ENCODE data around the gene JSRP1. TPM values are rescaled to one million over a fixed set of nuclear protein-coding genes. Genes with fewer than 3 reads are reported as not detected.
A peak's percentile ranks its signal among the peaks of the same experiment; 100 is the strongest.

Gene JSRP1
- not detected for total RNA-seq

DNA sequence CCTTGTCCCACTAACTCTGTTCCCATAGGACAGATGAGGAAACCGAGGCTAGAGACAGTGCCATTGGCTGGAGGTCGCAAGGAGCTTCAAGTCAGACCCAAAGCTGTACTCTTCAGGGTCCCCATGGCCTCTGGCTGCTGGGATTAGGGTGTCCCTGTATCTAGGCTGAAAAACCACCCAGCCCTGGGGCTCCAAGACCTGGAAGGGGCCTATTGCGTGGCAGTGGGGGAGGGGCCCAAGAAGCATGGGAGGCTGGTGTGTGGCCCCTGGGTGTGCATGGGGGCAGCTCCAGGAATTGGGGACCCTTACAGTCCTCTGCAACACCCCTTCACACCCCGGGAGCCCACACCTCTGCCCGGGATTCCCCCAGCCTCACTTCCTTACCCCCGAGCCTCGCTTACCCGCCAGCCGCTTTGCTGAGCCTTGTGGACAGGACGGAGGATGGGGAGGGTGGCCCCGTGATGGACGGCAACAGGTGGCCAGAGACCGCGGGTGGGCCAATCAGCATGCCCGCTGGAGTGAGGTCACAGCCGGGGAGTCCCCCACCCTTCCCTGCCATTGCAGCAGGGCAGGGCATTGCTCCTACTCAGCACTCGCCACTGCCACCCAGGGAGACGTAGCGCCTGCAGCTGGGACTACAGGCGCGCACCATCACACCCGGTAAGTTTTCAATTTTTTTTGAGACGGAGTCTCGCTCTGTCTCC, at the start of gene JSRP1:
TSS of gene JSRP1 (minus strand) at position 436 of the 704 bp plus-strand sequence. CDS start 1,103 bp downstream, outside the sequence.
- TF ChIP-seq, protein P1, sequence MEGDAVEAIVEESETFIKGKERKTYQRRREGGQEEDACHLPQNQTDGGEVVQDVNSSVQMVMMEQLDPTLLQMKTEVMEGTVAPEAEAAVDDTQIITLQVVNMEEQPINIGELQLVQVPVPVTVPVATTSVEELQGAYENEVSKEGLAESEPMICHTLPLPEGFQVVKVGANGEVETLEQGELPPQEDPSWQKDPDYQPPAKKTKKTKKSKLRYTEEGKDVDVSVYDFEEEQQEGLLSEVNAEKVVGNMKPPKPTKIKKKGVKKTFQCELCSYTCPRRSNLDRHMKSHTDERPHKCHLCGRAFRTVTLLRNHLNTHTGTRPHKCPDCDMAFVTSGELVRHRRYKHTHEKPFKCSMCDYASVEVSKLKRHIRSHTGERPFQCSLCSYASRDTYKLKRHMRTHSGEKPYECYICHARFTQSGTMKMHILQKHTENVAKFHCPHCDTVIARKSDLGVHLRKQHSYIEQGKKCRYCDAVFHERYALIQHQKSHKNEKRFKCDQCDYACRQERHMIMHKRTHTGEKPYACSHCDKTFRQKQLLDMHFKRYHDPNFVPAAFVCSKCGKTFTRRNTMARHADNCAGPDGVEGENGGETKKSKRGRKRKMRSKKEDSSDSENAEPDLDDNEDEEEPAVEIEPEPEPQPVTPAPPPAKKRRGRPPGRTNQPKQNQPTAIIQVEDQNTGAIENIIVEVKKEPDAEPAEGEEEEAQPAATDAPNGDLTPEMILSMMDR (IDR thresholded peaks at IDR 0.05), result no peak
- TF ChIP-seq POLR2A (IDR thresholded peaks at IDR 0.05) (no peak), EP300 (IDR thresholded peaks at IDR 0.05) (no peak)
- Histone ChIP-seq H3K36me3 (no peaks in the 10 kb centered on the region), H3K4me3 (no peak within 1 kb of the TSS), H3K27me3 (peaks cover 0 to 29% of the 10 kb centered on the region in 2 donors), H3K27ac (no peak within 1 kb of the TSS), H3K4me1 (peaks cover 0 to 29% (median 14%) of the 10 kb centered on the region in 4 donors), H3K9me3 (no peaks in the 10 kb centered on the region)
- WGBS, 2 donors, result 81 to 83% methylated on average over 16 to 24 of the region's 24 CpGs
- DNase-seq (ENCODE audit: low spot score in 2 of 2), result no peak

DNA sequence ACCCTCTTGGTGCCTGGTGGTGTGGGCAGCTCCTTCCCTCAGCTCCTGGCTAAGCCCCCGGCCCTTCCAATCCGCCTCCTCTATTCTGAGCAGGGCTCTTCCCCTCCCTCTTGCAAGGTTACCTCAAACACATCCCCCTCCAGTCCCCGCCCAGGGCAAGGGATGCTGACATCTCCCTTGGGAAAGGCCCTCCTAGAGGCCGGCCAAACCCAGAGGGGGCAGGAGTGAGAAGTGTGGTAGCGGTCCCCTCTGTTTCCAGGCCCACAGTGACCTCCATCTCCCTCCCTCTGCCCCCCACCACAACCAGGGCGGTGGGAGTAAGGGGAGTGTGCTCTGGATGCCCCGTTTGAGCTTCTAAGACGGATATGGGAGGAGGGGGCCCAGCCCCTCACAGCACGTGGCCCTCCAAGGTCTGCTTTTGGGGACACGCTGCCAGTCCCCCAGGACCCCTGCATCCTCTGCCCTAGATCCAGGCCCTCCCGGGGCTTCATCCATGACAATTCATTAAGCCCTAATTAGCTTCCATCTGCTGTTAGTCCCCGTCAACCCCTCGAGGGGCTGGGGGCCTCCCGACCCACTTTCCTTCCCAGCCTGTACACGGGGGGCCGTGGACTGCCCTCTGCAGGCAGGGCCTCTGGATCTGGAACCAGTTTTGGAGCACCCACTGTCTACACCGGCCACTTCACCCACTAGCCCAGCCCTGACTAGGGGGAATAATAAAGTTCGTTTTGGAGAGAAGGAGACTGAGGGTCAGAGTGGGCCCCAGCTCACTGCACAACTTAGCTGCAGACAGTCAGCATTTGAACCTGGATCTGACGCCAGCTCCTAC, 49.4 kb upstream of the JSRP1 start:
- no peak for DNase-seq (ENCODE audit: low spot score in 2 of 2)
- Histone ChIP-seq H3K36me3 (no peaks in the 10 kb centered on the region), H3K9me3 (no peaks in the 10 kb centered on the region), H3K4me3 (no peak overlapping the region), H3K27ac (no peak overlapping the region), H3K27me3 (peaks cover 0 to 88% of the 10 kb centered on the region in 2 donors), H3K4me1 (peaks cover 0 to 20% (median 7%) of the 10 kb centered on the region in 4 donors)
- WGBS, 2 donors, result 63 to 65% methylated on average over 16 to 19 of the region's 19 CpGs
- no peak for TF ChIP-seq POLR2A (IDR thresholded peaks at IDR 0.05)
- no peak for TF ChIP-seq EP300 (IDR thresholded peaks at IDR 0.05)

DNA sequence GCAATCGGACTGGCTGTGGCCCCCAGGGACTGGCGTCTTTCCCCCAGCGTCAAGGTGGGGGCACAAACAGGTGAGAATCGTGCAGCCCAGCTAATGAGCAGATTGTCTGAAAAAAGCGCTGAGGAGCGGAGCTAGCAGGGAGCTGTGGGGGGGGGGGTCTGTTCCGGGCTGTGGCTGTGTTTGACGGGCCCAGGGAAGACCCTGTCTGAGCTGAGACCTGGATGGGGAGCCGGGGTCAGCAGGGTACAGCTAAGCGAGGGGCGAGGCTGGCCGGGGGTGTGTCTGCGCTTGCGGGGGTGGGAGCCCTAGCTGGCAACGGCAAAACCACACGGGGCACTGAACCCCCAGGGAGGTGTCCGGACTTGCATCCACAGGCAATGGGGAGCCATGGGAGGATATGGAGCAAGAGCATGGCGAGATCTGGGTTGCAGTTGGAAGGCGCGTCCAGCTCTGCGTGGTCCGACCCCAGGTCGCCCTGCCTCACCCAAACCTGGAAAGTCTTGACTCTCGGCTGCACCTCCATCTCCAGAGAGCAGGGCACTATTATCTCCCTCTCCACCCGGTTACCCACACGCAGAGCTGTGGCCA, 47.1 kb upstream of the JSRP1 start:
- no peaks in the 10 kb centered on the region for H3K36me3 ChIP-seq
- H3K27ac ChIP-seq, result no peak overlapping the region
- peaks cover 0 to 67% of the 10 kb centered on the region in 2 donors for H3K27me3 ChIP-seq
- H3K4me3 ChIP-seq, result no peak overlapping the region
- peaks cover 0 to 18% (median 6%) of the 10 kb centered on the region in 4 donors for H3K4me1 ChIP-seq
- H3K9me3 ChIP-seq, result no peaks in the 10 kb centered on the region
- WGBS, 2 donors, result 72 to 75% methylated on average over 26 of the region's 26 CpGs
- no peak for DNase-seq (ENCODE audit: low spot score in 2 of 2)
- TF ChIP-seq, protein P1 (IDR thresholded peaks at IDR 0.05), result no peak
- TF ChIP-seq POLR2A (IDR thresholded peaks at IDR 0.05) (no peak), EP300 (IDR thresholded peaks at IDR 0.05) (no peak)

DNA sequence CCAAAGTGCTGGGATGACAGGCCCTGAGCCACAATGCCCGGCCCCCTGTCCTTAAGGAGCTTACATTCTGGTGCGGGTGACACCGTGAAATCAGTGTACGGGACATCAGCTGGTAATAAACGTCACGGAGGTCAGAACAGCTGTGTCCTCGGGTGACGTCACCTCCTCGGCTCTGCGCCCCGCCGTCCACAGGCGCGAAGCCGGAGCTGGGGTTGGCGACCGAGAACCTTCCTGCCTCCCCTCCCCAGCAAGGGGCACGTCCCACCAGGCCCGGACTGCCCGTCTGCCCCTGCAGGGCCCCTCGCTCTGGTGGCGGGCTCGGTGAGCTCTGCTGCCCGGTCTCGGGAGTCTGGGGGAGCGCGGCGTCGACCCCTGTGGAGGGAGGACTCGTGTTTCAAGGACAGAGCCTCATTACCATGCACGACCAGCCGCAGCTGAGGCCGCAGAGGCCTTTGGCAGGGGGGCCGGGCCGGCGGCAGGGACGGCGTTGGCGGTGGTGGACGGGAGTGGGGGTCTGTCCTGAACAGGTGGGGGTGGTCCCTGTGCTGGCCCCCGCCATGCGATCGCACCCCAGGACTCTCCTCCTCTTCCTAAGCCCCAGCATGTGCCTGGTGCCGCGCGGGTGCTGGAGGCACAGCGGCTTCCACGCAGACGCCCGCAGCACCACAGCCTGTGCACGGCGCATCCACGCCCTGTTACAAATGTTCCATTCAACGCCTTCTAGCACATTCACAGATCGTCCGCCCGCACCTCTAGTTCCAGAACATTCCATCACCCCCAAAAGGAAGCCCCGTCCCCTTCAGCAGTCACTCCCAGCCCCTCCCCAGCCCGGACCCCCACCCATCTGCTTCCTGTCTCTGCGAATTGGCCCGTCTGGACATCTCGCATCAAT, 46.3 kb upstream of the JSRP1 start:
- Histone ChIP-seq H3K36me3 (no peaks in the 10 kb centered on the region), H3K4me1 (peaks cover 0 to 13% (median 6%) of the 10 kb centered on the region in 4 donors), H3K27ac (no peak overlapping the region), H3K9me3 (no peaks in the 10 kb centered on the region), H3K27me3 (peaks cover 0 to 63% of the 10 kb centered on the region in 2 donors), H3K4me3 (peak overlapping the region in 1 of 4 donors; percentile 26)
- 19 to 24% methylated on average over 25 to 35 of the region's 62 CpGs for WGBS, 2 donors
- TF ChIP-seq POLR2A (IDR thresholded peaks at IDR 0.05) (no peak), EP300 (IDR thresholded peaks at IDR 0.05) (peak in 1 of 2 donors; percentile 18)
- no peak for DNase-seq (ENCODE audit: low spot score in 2 of 2)

DNA sequence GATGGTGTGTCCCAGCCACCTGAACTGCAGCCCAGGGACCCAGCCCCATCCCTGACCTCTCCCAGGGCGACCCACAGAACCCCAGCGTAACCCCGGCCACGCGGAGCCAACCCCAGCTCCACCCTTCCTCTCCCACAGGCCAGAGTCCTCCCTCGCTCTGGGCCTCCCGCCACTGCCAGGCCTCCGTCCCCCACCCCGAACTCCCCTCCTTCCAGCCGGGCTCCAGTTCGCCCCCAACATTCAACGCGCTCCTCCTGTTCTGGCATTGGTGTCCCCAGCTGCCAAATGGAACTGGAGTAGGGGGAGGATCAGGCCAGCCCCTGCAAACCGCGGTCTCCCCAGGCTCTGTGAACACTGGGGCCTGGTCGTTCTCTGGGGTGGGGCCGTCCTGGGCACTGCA, 44.3 kb upstream of the JSRP1 start:
- no peak for DNase-seq (ENCODE audit: low spot score in 2 of 2)
- H3K27ac ChIP-seq, result no peak overlapping the region
- no peak overlapping the region for H3K4me3 ChIP-seq
- no peak for TF ChIP-seq EP300 (IDR thresholded peaks at IDR 0.05)
- TF ChIP-seq, protein P1 (IDR thresholded peaks at IDR 0.05), result no peak
- no peak for TF ChIP-seq POLR2A (IDR thresholded peaks at IDR 0.05)
- no peaks in the 10 kb centered on the region for H3K9me3 ChIP-seq
- peaks cover 0 to 11% (median 6%) of the 10 kb centered on the region in 4 donors for H3K4me1 ChIP-seq
- H3K36me3 ChIP-seq, result no peaks in the 10 kb centered on the region
- 72 to 75% methylated on average over 17 of the region's 17 CpGs for WGBS, 2 donors
- H3K27me3 ChIP-seq, result peaks cover 0 to 42% of the 10 kb centered on the region in 2 donors
